NCI-H2196 (cell line): ENCODE data around the gene EEF2.

Source experiments
- DNase-seq: peaks from one replicate; lab custom pipeline; 2025; ENCODE audit not compliant: unreplicated experiment; lab: John Stamatoyannopoulos, UW

EEF2 gene

DNA sequence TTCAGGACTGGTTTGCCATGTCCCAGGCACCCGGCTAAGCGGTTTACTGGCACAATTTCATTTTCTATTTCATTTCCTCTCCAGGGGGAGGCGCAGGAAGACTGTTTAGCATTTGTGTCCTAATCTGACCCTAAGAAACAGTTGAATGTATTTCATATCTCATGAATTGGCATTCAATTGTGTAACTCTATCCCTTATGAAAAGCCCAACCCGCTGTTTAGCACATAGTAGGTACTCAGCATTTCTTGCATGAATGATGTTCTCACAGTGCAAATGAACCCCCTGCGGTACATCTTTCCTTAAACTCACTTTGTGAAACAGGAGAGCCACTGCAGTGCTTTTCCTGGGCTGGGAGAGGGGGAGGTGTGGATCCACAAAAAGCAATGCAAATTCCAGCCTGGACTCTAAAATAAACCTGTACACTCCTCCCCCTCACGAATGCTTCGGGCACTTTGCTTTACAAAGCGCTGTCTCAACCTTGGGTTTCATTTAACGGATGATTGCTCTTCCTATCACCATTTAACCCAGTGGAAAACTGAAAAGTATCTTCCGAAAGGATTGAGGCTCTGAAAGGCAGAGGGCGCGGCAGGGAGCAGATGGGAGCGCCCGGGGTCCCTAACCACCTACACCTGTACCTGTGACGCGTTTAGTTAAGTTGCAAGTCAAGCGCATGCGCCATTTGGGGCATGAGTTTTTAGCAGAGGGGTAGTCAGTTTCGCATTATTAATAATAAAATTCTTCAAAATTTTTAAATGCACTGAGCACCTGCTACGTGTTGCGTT, 1.2 kb upstream of the EEF2 start:
- peak; percentile 82 for DNase-seq

GRCh38 chr19:3985643-3986259, 488 bp upstream of the EEF2 start:
- DNase-seq = no peak

GRCh38 chr19:3984584-3984907, 717 bp downstream of the EEF2 start:
- DNase-seq = no peak

GRCh38 chr19:3983936-3984583, 1.2 kb downstream of the EEF2 start:
- no peak for DNase-seq

GRCh38 chr19:3983542-3983914, 1.7 kb downstream of the EEF2 start:
- DNase-seq = no peak

DNA sequence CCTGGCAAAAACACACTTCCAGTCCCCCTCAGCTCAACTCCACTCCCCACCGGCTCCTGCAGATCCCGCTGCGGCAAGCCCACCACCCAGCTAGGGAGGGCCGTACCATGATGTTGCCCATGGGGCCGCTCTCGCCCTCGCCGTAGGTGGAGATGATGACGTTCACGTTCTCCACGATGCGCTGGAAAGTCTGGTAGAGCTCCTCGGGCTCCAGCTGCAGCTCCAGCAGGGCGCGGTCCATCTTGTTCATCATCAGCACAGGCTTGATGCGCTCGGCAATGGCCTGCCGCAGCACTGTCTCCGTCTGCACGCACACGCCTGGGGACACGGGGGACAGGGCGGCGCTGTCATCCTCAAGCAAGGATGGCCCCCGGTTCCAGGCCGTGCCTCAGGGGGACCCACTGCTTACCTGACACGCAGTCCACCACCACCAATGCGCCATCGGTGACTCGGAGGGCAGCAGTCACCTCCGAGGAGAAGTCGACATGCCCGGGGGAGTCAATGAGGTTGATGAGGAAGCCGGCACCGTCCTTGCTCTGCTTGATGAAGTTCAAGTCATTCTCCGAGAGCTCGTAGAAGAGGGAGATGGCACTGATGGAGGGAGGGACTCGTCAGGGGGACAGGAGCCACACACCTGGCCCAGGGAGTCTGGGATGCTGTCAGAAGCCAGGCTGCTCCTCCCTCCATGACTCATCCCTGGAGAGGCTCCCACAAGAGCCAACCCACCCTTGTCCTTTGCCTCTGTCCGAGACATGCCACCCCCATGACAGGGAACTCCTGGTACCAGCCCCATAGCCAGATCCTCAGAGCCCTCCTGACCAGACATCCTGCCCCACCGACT, 2.3 kb downstream of the EEF2 start:
- no peak for DNase-seq

- DNase-seq = no peak
These were observed 3.3 kb downstream of the EEF2 start for GRCh38 chr19:3981736-3982681.

DNA sequence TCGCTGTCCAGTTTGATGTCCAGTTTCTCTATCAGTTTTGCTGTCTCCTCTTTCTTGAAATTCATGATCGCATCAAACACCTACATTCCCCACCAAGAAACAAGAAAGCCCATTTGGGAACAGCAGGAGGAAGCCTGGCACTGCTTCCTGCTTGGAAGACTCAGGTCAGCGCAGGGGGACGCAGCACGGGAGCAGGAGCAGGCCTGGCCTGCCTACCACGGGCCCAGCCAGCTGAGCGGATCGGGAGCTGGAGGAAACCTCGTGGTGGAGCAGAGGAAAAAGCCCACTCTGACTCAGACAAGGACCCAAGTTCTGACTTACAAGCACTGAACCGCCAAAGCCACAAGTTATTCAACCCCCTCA, 3.9 kb downstream of the EEF2 start:
- no peak for DNase-seq

DNA sequence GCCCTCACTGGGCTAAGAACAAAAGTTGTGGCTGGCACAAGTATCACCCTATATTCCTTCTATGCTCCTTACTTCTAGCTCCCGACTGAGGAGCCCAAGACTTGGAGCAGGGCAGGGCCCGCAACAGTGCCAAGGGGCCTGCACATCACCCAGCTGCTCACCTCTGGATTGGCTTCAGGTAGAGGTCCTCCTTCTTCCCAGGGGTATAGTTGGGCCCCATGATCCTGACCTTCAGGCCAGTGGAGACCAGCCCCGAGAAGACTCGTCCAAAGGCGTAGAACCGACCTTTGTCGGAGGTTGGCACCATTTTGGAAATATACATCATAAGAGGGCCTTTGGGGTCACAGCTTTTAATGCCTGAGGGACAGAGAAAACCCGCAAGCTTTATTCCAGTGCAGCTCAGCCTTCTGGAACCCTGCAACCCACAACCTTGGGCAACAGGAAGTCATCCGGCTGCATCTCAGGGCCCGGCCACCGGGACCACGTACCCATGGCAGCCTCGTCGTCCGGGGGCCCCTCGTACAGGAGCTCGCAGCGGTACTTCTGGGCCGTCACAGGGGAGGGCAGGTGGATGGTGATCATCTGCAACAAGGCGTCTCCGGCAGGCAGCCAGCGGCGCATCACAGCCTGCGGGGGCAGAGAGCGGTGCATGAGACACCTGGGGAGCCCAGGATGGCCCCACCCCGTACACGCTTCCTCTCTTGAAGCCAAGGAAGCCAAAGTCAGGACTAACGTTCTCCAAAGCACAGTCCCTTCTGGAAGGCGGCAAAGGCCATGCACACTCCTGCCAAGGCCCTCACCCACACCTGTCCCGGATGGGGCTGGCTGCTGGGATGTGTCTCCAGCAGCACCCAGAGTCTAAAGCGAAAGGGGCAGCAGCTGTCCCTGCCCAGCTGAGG, 4.7 kb downstream of the EEF2 start:
- no peak for DNase-seq

DNA sequence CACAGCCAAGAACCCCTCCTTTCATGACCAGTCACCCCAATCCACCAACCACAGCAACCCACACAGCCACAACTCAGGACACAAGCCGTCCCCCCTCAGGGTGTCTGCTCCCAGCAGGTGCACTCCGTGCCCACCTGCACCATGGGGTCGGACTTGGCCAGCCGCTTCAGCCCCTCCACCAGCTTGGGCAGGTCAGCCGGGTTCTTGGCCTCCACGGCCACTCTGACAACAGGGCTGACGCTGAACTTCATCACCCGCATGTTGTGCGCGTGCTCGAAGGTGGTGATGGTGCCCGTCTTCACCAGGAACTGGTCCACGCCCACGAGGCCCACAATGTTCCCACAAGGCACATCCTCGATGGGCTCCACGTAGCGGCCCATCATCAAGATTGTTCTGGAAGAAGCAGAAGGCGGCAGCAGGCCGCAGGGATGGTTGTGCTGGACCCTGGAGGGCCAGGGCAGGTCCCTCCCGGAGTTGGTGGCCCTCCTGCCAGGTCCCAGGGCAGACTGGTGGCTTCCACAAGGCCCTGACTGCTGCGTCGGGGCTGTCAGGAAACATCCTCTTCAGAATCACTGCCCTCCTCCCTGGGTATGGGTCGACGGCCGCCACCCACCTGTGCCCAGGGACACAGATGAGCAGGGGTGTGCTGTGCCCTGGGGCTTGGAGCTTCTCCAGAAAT, 5.5 kb downstream of the EEF2 start:
- no peak for DNase-seq

DNA sequence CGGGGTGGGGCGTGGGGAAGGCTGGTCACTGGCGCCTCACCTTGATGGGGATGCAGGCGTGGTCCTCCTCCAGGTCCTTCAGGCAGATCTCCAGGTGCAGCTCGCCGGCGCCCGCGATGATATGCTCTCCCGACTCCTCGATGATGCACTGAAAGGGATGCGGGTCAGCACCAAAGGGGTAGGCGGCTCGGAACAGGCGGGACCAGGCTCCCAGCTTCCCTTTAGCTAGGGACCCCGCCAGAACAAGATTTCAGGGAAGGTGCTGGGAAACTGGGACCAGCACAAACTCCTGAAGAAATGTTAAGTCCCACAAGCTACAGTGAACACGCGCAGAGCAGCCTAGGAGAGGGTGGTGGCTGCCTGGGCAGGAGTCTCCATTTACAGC, 6.0 kb downstream of the EEF2 start:
- no peak for DNase-seq

- DNase-seq = no peak
These were observed 7.1 kb downstream of the EEF2 start for GRCh38 chr19:3978145-3978544.

DNA sequence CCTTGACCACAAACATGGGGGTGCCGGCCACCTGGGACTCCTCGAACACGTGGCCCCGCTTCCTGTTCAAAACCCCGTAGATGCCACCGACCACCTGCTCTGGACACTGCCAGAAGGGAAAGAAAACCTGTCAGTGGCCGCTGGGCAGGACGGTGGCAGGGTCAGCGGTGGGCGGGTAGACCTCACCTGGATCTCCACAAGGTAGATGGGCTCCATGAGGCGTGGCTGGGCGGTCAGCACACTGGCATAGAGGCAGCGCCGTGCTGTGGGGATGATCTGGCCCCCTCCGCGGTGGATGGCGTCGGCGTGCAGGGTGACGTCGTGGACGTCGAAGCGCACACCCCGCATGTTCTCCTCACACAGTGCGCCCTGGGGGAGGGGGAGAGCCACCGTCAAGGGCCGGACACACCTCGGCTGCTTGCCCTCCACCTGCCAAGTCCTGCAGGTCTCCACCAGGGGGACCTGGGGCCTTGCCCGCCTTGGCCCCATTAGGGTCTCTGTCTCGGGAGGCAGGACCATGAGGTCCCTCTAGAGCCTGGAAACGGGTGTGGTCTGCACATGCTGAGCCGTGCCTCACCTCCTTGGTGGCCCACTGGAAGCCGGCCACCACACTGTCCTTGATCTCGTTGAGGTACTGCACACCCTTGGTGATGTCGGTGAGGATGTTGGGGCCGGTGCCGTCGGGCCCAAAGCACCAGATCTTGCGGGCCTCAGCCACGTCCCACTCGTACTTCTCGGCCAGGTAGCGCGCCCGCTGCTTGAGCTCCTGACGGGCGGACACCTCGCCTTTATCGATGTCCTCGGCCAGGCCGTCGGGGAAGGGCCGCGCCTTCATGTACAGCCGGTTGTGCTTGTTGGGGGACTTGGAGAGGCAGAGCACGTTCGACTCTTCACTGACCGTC, 7.8 kb downstream of the EEF2 start:
- no peak for DNase-seq

DNA sequence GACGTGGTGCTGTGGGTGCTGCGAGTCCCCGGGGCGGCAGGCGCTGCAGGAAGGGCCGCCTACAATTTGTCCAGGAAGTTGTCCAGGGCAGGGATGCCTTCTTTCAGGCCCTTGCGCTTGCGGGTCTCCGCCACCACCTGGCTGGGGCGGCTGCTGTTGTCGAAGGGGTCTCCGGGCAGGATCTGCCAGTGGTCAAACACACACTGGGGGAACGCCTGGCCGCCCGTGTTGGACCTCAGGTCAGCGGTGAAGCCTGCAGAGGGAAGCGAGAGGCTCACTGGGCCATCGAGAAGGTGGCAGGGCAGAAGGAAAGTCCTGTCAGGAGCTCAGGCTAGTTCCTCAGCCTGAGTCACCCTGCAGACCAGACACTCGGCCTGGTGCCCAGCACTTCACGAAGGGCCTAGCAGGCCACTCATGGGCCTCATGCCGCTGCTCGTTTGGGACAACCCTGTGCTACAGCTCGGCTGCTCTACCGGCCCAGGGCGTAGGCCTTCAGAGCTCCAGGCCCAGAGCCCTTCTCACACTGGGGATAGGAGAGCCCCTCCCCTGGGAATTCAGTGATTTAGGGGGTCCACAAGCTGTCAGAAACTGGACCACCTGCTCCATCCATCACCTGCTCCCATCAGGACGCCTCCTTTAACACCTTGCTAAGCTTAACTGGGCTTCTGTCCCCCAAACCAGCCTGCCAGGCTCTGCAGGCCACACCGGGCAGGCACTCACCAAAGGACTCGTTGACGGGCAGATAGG, 8.6 kb downstream of the EEF2 start:
- peak; percentile 44 for DNase-seq

DNA sequence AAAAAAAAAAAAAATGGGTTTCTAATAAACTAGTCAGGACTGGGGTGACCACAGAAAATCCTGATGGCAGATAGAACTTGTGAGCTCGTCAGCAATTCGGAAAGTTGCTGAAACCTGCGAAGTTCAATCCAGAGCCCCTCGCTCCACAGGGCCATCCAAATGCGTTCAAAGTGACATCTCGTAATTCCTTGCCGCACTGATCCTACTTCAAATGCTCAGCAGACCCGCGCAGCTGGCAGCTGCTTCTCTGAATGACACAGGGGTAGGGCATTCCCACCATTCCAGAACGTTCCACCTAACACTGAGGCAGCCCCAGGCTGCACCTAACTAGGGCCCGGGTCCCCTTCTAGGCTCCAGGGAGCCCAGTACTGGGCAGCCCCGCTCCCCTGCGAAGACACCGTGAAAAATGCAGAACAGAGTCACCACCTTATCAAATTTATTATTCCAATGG, 9.6 kb downstream of the EEF2 start:
- DNase-seq = no peak

GRCh38 chr19:3975144-3975543, 10.1 kb downstream of the EEF2 start:
- DNase-seq = no peak
